Activated CD8-positive, alpha-beta memory T cell treated with anti-CD3 and anti-CD28 coated beads, Interleukin-2, amount 50 U/mL, for 4 hours (primary cell): ENCODE measurements around the gene DCDC1.

Experiments
- DNase-seq: peaks from one replicate; pipeline ENCODE4 v3.0.0-alpha.2; 2020

The DCDC1 gene, protein sequence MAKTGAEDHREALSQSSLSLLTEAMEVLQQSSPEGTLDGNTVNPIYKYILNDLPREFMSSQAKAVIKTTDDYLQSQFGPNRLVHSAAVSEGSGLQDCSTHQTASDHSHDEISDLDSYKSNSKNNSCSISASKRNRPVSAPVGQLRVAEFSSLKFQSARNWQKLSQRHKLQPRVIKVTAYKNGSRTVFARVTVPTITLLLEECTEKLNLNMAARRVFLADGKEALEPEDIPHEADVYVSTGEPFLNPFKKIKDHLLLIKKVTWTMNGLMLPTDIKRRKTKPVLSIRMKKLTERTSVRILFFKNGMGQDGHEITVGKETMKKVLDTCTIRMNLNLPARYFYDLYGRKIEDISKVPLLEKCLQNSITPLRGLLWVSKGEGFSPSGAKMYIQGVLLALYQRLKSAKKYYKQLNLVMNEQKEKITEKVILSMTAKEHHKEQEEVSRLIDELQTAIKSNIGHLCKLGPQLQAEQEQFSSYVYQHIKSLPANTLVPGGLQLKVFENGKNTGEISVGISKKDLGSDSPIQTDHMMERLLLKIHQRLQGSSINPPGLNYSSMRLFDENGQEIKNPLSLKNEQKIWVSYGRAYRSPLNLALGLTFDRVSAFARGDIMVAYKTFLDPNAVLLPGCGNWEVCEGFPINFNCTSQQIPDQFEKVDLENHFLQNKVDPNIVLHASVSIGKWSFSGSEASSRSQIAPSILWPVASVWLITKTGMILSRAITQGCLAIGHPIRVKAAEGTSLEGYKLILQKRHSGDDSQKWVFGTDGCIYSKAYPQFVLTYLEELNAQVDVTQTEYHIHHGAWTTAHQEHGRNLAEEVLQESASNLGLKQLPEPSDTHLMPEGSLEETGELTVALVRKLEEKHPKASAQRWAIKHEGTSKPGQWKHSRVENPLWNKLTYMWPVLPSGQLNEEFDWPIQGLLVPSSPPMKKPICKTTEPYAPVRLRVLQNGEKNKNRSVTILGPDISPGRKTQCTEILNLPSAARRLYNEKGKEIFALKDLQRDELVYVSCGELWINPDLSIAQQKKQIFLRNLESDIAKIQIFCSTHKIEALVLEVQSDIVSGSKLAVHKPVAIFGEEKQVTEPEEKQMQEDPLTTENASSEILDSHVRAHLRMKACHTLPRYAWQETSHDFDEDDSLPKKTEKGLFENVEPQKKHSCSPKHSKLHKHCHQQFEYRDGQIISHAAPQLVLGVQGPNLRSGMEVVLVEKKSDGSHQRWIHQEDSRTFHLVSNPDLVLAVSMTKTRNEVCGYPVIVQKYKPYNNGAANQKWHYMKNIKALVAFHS (N-terminal part only)

DNA sequence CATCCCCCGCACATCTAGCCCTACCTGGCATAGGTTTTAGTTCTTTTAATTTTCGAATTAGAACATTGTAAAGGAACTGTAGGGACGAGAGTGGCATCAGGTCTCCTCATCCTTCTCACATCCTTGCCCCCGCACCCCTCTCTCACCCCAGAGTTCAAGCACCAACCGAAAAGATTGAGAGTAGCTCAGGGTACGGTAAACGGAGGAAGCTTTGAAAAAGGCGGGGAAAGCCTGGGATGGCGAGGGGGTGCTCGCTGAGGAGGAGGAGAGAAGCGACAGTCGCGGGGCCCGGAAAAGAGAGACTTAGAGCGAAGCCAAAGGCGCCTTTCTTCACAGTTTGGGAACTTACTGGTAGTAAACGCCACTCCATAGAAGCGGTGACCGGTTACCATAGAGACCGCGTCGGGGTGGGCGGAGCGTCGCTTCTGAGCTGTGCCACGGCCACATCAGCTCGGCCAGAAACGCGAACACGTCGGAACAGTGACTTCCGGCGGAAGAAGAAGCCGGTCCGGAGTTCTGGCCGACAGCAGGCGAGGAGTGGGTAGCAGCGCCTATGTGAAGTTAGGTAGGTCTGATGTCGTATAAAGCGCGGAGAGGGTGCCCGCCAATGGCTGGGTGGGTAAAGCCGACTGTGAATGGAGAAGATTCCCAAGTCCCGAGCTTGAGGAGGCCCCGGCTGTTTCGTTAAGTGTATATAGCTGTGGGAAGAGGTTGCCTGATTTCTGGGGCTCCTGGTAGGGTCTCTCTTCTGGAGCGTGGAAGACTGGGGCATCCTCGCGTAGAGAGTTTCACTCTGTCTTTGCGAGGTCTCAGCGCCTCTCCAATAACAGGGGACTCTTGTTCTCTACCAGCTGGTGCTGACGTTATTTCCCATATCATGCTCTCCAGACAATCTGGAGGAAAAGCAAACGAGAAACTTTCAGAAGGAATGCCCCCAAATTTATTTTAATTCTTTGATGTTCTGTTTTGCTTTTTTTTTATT lies at the start of gene DCDC1, which contains the start of gene DNAJC24:
Gene DCDC1, minus strand, starts transcription at position 392 of the 982 bp plus-strand sequence. CDS start 41,459 bp downstream, outside the sequence.
Gene DNAJC24, plus strand, starts transcription at position 513 of the 982 bp plus-strand sequence. CDS start 889 bp downstream, outside the sequence.
- peak; percentile 95 for DNase-seq

DNA sequence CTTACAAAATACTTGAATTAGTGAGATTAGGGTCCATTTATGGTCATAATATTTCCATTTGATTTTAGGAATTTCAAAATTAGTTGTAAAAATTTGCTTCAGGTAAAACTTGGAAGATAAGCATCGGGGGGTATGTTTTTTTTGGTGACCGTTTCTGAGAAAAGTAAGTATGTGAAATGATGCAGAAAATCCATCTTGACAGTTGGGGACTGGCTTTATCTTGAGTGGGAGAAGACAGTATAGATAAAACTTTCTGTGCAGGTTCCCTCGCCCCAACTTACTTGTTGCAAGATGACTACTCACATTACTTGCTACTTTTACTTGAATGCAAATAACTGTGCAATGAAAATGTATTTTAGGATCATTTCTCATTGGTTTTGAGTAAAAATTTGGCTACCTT lies 49.6 kb upstream of the DCDC1 start:
- DNase-seq = no peak

DNA sequence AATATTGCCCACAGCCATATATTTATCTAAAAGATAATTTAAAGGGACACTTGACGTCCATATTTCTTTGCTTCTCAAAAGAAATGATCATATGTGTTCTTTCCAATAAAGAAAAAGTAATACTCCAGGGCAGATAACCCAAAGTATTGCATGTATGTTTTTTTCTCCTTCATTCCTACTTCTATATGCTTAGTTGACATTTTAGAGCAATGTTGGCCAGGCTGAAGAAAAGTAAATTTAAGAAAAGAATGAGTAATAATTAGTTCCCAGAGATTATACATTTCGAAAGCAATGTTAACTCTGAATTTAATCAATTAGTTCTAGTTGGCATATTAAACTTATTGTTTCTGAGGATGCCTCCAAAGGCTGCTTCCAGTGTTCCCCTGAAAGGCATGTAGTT lies 48.3 kb upstream of the DCDC1 start:
- no peak for DNase-seq

DNA sequence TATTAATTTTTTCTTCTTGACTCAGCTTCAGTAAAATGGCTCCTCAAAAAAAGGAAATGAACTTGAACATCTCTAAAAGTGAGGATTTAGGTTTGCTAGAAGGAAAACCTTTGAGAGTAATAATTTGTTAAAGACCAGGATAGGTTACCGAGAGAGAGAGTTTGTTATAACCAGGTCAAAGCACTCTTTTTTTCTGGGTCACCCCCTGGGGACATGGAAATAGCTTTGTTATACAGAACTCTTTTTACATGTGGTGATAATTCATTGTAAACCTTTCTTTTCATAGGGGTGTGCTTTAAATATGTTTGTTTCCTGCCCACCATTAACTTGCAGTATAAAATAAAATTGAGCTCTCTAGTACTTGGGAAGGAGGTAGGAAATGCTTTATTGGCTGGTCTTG lies 47.8 kb upstream of the DCDC1 start:
- DNase-seq = no peak

DNA sequence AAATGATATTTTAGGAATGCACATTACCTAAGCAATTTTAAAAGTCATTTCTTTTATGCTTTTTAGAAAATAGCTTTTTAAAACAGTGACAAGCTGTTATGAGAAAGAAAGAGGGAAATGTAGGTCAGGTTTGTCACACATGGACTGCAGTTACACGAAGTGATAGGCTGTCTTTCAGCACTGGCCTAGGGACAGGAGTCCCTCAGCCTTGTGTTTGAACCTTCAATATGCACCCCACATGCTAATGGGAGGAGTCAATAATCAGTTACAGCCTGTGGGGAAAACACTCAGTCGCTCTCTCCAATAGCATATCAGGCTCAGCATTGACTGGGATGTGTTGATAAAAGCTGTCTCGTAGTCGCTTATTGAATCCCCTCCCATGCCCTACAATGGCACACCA lies 45.9 kb upstream of the DCDC1 start:
- DNase-seq = no peak

DNA sequence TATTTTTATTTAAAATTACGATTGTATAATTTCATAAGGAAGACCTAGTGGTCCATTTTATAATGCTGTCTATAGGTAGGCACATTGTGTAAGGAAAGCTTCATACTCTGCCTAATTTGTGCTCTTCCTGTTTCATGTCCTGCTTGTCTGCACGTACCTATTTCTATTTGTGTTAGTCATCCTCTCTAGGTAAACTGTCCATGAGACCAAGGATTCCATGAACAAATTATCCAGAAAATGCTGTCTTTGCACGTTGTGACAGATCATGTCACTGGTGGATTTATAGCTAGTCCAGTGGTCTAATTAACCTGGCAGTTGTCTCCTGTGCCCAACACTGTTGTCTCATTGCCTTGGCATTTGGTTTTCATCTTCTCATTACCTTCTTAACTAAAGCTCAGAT lies 44.8 kb upstream of the DCDC1 start:
- no peak for DNase-seq

DNA sequence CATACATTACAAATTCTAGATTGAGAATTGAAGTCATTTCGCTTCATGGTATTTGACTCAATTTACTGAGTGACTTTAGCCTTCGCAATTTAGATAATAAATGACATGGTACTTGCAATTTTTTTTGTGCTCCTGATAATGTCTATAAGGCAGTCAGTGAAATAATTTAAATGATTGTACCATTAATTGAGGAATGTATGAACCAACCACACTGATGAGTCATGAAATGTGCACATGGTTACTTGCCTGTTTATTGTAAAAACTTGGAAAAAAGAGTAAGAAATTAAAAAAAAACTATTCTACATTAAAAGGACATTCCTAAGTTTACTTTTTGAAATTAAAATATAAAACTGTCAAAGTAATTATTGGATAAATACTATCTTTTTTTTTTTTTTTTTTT lies 43.4 kb upstream of the DCDC1 start:
- DNase-seq = no peak

DNA sequence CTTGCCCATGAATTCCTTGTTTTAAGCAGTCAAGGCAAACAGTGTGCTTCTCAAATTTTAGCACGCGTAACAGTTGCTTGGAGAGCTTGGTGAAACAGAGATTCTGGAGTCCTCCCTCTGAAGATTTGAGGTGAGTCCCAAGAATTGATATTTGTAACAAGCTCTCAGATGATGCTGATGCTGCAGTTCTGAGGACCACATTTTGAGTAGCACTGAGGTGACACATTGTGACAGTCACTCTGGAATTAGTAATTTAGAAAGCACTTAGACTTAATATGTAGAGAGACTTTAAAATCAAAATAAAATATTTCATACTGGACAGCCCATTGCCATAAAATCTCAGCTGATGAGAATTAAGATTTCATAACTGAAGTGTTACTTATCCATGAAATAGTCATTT lies 38.7 kb upstream of the DCDC1 start:
- no peak for DNase-seq

DNA sequence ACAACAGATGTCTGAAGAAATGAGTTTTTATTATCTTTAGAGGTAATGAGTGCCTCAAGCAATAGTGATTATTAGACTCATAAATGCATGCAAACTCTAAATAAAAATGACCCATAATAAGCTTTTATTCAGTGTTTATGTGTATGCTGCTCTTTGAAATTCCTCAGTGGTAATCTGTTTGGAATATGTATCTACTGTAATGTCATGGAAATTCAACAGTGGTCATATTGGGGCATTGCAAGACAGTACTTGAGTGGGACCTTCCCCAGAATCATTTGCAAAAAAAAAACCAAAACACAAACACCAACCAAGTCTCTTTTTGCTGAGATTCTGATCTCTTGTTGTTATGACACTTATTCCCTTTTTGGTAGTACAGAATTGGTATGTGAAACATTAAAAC lies 35.1 kb upstream of the DCDC1 start:
- no peak for DNase-seq

DNA sequence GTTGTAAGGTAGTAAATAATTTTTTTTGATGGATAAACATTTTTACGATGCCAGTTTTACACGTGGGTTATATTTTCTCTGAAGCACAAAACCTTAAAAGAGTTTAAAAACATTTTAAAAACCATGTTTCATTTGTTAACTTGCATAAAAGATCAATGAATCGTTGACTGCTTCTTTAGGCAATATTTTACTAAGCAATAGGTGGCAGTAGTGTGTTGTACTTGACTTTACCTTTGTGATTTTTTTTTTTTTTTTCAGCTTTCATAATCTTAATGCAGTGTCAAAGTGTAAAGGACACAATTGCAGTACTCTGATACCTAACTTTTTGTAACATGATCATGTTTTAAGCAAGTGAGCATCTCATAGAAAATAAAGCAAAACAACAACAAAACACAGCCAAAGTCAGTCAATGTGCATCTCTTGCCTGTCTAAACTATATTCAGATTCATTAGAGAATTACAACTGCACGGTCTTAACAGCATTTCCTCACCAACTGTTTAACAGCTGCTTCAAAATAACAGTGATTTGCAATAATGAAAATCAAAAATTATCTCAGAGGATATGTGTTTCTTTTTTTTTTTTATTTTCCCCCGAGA lies 27.8 kb upstream of the DCDC1 start:
- no peak for DNase-seq

DNA sequence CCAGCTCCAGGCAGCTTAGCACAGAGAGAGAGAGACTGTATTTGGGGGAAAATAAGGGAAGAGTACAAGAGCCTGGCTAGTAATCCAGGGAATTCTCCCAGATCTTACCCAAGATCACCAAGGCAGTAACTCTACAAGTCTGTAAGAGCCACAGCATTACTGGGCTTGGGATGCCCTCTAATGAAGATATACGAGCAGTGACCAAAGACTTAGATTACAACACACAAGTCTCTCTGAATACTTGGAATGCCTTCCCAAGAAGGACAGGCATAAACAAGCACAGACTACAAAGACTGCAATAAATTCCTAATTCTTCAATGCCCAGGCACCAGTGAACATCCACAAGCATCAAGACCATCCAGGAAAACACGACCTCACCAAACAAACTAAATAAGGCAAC lies 17.8 kb upstream of the DCDC1 start:
- DNase-seq = no peak

DNA sequence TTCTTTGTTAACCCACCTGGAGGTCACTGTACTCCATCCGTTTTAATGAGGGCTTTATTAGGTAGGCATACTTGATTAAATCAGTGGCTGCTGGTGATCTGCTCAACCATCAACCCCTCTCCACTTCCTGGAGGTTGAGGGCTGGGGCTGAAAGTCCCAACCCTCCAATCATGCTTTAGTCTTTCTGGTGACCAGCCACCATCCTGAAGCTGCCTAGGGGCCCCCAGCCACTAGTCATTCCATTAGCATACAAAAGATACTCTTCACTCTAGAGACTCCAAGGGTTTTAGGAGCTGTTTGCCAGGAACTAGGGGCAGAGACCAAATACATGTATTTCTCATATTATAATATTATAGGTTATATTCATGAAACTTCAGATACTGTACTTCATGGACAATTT lies 13.6 kb upstream of the DCDC1 start:
- DNase-seq = no peak

DNA sequence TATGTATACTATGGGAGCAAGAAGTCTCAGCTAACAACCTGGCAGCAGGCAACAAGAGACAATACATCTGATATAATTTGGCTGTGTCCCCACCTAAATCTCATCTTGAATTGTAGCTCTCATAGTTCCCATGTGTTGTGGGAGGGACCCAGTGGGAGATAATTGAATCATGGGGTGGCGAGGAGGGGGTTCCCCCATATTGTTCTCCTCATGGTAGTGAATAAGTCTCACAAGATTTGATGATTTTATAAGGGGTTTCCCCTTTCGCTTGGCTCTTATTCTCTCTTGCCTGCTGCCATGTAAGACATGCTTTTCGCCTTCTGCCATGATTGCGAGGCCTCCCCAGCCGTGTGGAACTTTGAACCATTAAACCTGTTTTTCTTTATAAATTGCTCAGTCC lies 6.3 kb upstream of the DCDC1 start:
- no peak for DNase-seq

DNA sequence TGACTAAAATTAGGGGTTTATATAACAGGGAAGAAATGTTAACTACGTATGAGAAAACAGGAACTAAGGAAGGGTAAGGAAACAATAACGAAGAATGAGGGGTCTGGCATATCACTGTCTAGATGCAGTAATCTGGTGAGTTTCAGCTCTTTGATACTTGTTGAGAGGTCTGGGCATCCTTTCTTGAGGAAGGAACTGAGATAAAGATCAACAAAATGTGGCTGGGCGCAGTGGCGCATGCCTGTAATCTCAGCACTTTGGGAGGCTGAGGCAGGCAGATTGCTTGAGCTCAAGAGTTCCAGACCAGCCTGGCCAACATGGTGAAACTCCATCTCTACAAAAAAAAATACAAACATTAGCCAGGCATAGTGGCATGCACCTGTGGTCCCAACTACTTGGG lies 2.7 kb downstream of the DCDC1 start:
- no peak for DNase-seq

DNA sequence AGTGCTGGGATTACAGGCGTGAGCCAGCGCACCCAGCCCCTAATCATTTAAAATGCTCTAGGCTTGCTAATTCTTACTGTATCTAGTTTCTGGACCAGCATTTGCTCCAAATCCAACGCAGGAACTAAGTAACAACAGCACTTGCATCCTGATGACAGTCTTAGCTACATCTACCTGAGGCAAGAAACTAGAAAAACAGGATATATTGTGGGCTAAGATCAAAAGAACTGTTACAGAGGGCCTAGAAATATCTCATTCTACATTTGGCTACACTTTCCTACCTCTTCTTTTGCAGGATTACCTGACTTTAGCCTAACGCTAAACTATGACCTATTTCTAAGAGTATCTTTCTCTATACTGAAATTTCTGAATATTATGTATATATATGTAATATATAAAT lies 7.8 kb downstream of the DCDC1 start:
- DNase-seq = no peak

DNA sequence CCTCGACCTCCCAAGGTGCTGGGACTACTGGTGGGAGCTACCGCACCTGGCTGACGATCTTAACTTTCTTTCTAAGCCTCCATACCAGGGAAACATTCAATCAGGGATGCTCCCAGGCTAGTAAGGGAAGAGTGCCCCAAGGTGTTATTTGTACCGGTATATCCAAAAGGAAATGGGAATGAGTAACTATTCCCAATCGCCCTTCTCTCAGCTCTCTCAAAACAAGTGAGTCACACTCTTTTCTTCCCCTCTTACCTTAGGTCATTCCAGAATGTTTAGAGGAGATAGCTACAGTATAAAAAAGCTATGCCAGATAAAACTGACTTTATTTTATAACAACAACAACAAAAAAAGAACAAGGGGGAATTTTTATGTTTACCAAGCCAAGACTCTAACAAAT lies 13.7 kb downstream of the DCDC1 start:
- no peak for DNase-seq

DNA sequence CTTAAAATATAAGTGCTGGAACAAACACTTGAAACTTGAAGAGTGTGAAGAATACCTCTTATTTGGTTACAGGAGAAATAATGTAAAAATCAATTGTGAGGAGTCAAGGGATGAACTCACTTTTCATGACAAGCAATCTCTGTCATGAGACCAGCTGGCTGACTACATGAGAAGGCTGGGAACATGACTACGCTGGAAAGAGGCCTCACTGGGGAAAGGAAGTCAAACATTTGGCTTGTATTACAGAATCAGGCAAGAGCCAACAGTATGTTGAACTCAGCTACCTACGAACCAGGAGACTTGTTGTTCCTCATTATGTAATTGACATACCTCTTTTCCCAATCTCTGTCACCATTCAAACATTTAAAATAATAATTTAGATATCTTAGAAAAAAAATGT lies 14.4 kb downstream of the DCDC1 start:
- no peak for DNase-seq

DNA sequence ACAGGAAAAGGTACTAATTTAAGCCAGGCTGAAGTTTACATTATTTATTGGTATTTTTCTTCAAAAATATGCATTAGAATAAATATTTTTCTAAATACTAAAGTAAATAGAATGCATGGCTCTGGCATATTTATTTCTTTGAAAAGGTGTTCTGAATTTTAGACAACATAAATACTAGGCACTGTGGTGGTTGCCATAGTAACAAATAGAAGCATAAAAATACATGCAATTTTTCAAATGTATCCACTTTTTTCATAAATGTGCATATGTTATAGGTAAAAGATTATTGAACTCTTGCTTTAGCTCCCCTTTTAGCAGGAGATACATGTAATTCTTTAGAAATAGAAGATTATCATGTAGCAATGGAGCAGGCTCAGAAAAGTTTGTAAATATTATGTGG lies 18.4 kb downstream of the DCDC1 start:
- no peak for DNase-seq

DNA sequence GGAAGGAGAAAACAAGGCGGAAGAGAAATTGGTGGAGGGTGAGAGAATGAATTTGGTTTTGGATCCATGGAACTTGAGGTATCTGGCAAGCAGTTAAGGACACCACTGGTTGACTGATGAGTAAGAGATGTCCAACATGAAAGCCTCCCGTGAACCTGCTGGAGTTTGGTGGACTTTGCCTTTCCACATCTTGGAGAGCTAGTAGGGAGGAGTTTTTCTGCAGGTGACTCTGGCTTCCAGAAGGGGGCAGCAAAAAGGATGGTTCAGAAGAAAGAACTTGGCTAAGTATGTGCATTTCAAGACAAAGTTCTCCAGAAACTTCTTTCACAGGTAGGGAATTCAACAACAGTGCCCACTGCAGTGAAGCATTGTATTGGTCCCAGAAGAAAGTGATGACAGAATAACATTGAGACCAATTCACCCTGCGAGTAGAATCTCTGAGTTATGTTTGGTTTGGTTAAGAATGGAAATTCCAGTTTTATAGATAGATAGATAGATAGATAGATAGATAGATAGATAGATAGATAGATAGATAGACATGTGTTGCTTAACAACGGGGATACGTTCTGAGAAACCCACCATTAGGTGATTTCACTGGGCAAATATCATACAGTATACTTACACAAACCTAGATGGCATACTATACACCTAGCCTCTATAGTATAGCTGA lies 28.5 kb downstream of the DCDC1 start:
- DNase-seq = no peak

DNA sequence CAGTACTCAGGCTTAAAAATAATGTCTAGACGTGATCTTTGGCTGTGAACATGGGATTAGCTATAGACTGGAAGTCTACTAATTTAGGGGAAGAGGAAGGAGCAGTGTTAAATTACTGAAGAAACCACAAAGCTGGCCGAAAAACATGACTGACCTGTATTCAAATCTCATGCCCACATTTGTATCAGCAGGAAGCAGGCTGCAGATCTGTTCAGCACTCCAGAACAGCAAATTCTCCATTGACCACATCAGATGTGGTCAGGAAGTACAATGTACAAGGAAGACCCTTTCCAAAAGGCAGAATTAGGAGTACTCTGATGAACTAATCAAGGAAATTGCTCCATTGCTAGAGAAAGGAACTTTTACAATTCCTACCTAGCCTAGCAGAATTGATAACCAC lies 31.7 kb downstream of the DCDC1 start:
- no peak for DNase-seq

DNA sequence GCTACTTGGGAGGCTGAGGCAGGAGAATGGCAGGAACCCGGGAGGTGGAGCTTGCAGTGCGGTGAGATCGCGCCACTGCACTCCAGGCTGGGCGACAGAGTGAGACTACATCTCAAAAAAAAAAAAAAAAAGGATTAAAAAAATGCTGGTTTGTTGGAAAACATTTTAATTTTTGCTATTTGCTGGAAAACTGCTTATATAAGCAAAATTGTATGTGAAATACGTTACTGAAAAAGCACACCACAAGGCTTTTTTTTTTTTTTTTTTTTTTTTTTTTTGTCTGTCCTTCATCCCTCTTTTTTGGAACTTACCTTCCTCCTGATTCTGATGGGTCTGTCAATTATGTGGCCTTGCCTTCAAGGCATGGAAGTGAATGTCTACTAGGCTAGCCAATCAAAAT lies 40.8 kb downstream of the DCDC1 start:
- DNase-seq = no peak
